ENCODE results near the gene FYN.

Gene FYN

DNA sequence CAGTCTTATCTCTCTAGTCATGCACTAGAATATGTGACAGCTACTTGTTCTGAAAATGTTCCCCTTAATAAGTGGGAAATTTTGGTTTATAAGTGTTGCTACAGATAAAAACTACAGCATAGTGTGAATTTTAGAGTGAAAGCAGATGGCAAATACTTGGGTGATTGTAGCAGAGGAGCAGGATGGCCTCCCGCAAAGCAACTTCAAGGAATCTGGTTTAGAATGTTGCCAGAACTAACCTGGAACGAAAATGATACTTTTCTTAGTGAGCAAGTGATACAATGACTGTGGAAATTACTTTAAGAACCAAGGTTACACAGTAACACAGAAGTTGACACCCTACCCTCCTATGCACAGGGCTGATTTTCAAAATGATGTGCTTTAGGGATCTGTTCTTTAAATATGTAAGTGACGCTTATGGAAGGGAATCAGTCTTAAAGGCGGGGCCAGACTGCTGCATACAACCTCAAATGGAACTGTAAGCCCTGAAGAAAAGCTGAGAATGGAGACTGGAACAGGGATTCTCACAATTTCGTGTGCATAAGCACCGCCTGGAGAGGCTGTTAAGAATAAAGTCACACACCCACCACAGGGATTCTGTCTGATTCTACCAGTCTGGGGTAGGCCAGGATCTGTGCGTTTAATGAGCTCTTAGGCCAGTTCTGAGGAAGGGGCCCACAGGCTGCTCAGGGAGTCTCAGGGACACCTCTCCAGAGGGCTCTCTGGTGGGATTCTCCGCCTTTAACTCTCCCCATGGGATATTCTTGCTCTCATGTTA is 97.9 kb downstream of the FYN start:
- Histone ChIP-seq H3K4me3 (ENCODE audit: severe bottlenecking) (no peak overlapping the region), H3K27ac (ENCODE audit: poor library complexity, severe bottlenecking) (no peak overlapping the region), H3K9me3 (ENCODE audit: severe bottlenecking) (no peaks in the 10 kb centered on the region), H3K4me1 (ENCODE audit: insufficient read depth, poor library complexity, severe bottlenecking) (no peaks in the 10 kb centered on the region), H3K27me3 (ENCODE audit: insufficient read depth, poor library complexity, severe bottlenecking) (no peaks in the 10 kb centered on the region), H3K36me3 (ENCODE audit: low read depth) (no peaks in the 10 kb centered on the region)
- DNase-seq (ENCODE audit: low spot score) (no peak), ATAC-seq (ENCODE audit: low read depth) (no peak)
- TF ChIP-seq, protein P1, sequence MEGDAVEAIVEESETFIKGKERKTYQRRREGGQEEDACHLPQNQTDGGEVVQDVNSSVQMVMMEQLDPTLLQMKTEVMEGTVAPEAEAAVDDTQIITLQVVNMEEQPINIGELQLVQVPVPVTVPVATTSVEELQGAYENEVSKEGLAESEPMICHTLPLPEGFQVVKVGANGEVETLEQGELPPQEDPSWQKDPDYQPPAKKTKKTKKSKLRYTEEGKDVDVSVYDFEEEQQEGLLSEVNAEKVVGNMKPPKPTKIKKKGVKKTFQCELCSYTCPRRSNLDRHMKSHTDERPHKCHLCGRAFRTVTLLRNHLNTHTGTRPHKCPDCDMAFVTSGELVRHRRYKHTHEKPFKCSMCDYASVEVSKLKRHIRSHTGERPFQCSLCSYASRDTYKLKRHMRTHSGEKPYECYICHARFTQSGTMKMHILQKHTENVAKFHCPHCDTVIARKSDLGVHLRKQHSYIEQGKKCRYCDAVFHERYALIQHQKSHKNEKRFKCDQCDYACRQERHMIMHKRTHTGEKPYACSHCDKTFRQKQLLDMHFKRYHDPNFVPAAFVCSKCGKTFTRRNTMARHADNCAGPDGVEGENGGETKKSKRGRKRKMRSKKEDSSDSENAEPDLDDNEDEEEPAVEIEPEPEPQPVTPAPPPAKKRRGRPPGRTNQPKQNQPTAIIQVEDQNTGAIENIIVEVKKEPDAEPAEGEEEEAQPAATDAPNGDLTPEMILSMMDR (IDR thresholded peaks at IDR 0.05; ENCODE audit: poor library complexity, severe bottlenecking), result no peak

DNA sequence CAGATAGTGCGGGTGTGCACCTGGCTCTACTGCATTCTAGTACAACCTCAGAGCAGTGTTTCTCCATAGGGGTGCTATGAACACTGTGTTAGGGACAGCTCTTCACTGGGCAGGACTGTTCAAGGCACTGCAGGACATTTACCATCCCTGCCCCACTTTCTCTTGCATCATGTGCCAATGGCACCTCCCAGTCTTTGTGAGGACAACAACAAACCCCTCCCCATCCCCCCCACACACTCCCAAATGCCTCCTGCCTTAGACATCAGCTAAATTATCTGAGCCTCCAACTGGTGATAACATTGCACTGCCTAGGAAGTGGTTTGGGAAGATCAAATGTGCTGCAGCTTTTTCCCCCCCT is 98.9 kb downstream of the FYN start:
- Histone ChIP-seq H3K27me3 (ENCODE audit: insufficient read depth, poor library complexity, severe bottlenecking) (no peaks in the 10 kb centered on the region), H3K27ac (ENCODE audit: poor library complexity, severe bottlenecking) (no peak overlapping the region), H3K4me3 (ENCODE audit: severe bottlenecking) (no peak overlapping the region), H3K4me1 (ENCODE audit: insufficient read depth, poor library complexity, severe bottlenecking) (no peaks in the 10 kb centered on the region), H3K9me3 (ENCODE audit: severe bottlenecking) (no peaks in the 10 kb centered on the region), H3K36me3 (ENCODE audit: low read depth) (no peaks in the 10 kb centered on the region)
- ATAC-seq (ENCODE audit: low read depth) (peak; percentile 31; the same call in 1 of the 3 replicates), DNase-seq (ENCODE audit: low spot score) (no peak)
- TF ChIP-seq, protein P1 (IDR thresholded peaks at IDR 0.05; ENCODE audit: poor library complexity, severe bottlenecking), result no peak

DNA sequence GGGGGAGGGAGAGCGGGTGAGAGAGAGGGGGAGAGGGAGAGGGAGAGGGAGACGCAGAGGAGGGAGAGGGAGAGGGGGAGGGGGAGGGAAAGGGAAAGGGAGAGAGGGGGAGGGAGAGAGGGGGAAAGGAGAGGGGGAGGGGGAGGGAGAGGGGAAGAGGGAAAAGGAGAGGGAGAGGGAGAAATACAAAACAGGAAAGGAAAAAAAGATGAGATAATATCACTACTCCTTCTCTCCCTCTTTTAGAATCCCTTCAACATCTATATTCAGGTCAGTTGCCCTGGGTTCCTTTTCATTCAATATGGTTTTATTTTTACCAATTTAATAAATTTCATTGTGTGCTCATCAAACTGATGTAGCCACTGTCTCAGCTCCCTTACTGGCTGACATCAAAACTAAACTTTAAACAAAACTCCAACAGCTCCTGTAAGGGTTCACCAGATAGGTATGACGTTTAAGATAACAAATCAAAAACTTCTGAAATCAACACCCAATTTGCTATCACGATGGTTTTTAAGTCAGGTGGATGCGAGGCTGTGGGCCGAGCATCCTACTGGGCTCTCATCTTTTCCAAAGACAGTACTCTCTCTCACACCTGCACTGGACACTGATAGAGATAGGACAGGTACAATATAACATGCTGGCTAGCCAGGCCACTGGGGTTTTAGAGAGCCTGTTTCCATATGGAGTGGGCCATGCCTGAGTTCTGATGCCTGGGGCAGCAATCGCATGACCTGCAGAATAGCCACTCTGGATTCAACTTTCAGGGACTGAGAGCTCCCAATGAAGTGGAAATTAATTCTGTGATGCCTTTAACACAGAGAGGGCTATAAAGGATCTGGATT is 99.5 kb downstream of the FYN start:
- DNase-seq (ENCODE audit: low spot score) (no peak), ATAC-seq (ENCODE audit: low read depth) (no peak)
- TF ChIP-seq, protein P1 (IDR thresholded peaks at IDR 0.05; ENCODE audit: poor library complexity, severe bottlenecking), result no peak
- Histone ChIP-seq H3K4me3 (ENCODE audit: severe bottlenecking) (no peak overlapping the region), H3K27ac (ENCODE audit: poor library complexity, severe bottlenecking) (no peak overlapping the region), H3K9me3 (ENCODE audit: severe bottlenecking) (no peaks in the 10 kb centered on the region), H3K27me3 (ENCODE audit: insufficient read depth, poor library complexity, severe bottlenecking) (no peaks in the 10 kb centered on the region), H3K36me3 (ENCODE audit: low read depth) (no peaks in the 10 kb centered on the region), H3K4me1 (ENCODE audit: insufficient read depth, poor library complexity, severe bottlenecking) (no peaks in the 10 kb centered on the region)

DNA sequence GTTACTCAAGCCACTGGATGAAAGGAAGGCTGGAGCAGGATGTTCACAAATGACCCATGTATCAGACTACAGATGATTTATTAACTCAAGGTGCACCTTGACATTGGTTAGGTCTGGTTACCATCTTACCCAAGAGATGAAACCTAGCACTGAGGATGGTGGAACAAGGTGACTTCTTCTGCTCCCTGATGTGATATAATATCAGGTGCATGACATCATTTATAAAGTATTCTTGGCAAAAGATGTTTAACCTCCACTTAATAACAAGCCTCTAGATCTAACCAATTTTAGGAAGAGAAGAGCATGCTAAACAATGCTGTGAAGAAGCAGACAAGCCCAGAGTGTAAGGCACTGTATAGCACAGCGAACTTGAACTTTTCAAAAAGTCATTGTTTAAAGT is 100.9 kb downstream of the FYN start:
- Histone ChIP-seq H3K9me3 (ENCODE audit: severe bottlenecking) (no peaks in the 10 kb centered on the region), H3K27ac (ENCODE audit: poor library complexity, severe bottlenecking) (no peak overlapping the region), H3K36me3 (ENCODE audit: low read depth) (no peaks in the 10 kb centered on the region), H3K27me3 (ENCODE audit: insufficient read depth, poor library complexity, severe bottlenecking) (no peaks in the 10 kb centered on the region), H3K4me1 (ENCODE audit: insufficient read depth, poor library complexity, severe bottlenecking) (no peaks in the 10 kb centered on the region), H3K4me3 (ENCODE audit: severe bottlenecking) (no peak overlapping the region)
- TF ChIP-seq, protein P1 (IDR thresholded peaks at IDR 0.05; ENCODE audit: poor library complexity, severe bottlenecking), result no peak
- DNase-seq (ENCODE audit: low spot score) (no peak), ATAC-seq (ENCODE audit: low read depth) (no peak)

Data from RWPE2 (cell line).